ENCODE measurements around the gene ASPRV1.
"Not testable (repeated sequence)": the region's sequence is repeated elsewhere in the genome, so short reads cannot be mapped to it uniquely, and the experiment has no call there.

ASPRV1 gene

GRCh38 chr2:69959425-69959824, 2.0 kb downstream of the ASPRV1 start:
- no peak for DNase-seq

- DNase-seq, result no peak
Observed at GRCh38 chr2:69958480-69958879, 3.0 kb downstream of the ASPRV1 start.

GRCh38 chr2:69957965-69958364, 3.5 kb downstream of the ASPRV1 start:
- DNase-seq, result no peak

- DNase-seq, result no peak
Observed at GRCh38 chr2:69956475-69956979, 4.9 kb downstream of the ASPRV1 start.

GRCh38 chr2:69955029-69955428, 6.4 kb downstream of the ASPRV1 start:
- DNase-seq, result no peak

GRCh38 chr2:69954084-69954483, 7.3 kb downstream of the ASPRV1 start:
- DNase-seq, result no peak

- no peak for DNase-seq
Observed at GRCh38 chr2:69952336-69953115, 8.9 kb downstream of the ASPRV1 start.

- DNase-seq, result not testable (repeated sequence)
Observed at GRCh38 chr2:69950671-69951070, 10.8 kb downstream of the ASPRV1 start.

- no peak for DNase-seq
Observed at GRCh38 chr2:69950241-69950640, 11.2 kb downstream of the ASPRV1 start.

- DNase-seq, result no peak
Observed at GRCh38 chr2:69948963-69949645, 12.3 kb downstream of the ASPRV1 start.

- no peak for DNase-seq
Observed at GRCh38 chr2:69948032-69948962, 13.1 kb downstream of the ASPRV1 start.

GRCh38 chr2:69947325-69947931, 14.0 kb downstream of the ASPRV1 start:
- no peak for DNase-seq

GRCh38 chr2:69946351-69947324, 14.8 kb downstream of the ASPRV1 start:
- DNase-seq, result peak; percentile 38

GRCh38 chr2:69945941-69946340, 15.5 kb downstream of the ASPRV1 start:
- DNase-seq, result no peak

- no peak for DNase-seq
Observed at GRCh38 chr2:69945441-69945840, 16.0 kb downstream of the ASPRV1 start.

GRCh38 chr2:69944756-69945155, 16.7 kb downstream of the ASPRV1 start:
- DNase-seq, result no peak

GRCh38 chr2:69943843-69944525, 17.4 kb downstream of the ASPRV1 start:
- DNase-seq, result no peak

- DNase-seq, result no peak
Observed at GRCh38 chr2:69943000-69943842, 18.2 kb downstream of the ASPRV1 start.

GRCh38 chr2:69940691-69941090, 20.7 kb downstream of the ASPRV1 start:
- no peak for DNase-seq

- no peak for DNase-seq
Observed at GRCh38 chr2:69939722-69940121, 21.7 kb downstream of the ASPRV1 start.

All from effector CD4-positive, alpha-beta T cell (primary cell).